ENCODE measurements around the gene CCDC174. TPM values are rescaled to one million over a fixed set of nuclear protein-coding genes. Genes with fewer than 3 reads are reported as not detected.

CCDC174 gene
- total and polyA plus RNA-seq, 3 donors from 2014 or later: 19.1 to 38.0 (median 25.3) TPM

GRCh38 chr3:14689247-14689980, 37.9 kb downstream of the CCDC174 start:
- Histone ChIP-seq H3K36me3 (ENCODE audit: low read depth, missing control alignments) (no peaks in the 10 kb centered on the region), H3K27me3 (no peaks in the 10 kb centered on the region), H3K4me3 (no peak overlapping the region), H3K4me1 (no peaks in the 10 kb centered on the region), H3K9me3 (no peaks in the 10 kb centered on the region), H3K27ac (no peak overlapping the region)
- DNase-seq: no peak
- no peak for TF ChIP-seq POLR2A (IDR thresholded peaks at IDR 0.05)
- TF ChIP-seq, protein P1, sequence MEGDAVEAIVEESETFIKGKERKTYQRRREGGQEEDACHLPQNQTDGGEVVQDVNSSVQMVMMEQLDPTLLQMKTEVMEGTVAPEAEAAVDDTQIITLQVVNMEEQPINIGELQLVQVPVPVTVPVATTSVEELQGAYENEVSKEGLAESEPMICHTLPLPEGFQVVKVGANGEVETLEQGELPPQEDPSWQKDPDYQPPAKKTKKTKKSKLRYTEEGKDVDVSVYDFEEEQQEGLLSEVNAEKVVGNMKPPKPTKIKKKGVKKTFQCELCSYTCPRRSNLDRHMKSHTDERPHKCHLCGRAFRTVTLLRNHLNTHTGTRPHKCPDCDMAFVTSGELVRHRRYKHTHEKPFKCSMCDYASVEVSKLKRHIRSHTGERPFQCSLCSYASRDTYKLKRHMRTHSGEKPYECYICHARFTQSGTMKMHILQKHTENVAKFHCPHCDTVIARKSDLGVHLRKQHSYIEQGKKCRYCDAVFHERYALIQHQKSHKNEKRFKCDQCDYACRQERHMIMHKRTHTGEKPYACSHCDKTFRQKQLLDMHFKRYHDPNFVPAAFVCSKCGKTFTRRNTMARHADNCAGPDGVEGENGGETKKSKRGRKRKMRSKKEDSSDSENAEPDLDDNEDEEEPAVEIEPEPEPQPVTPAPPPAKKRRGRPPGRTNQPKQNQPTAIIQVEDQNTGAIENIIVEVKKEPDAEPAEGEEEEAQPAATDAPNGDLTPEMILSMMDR (IDR thresholded peaks at IDR 0.05): no peak
- WGBS, 2 donors: 73 to 79% methylated on average over 7 of the region's 7 CpGs
- intact Hi-C loops (cut with DNase I; ENCODE audit: low total_unique reads): no loop called here

GRCh38 chr3:14691239-14691638, 39.7 kb downstream of the CCDC174 start:
- H3K36me3 ChIP-seq (ENCODE audit: low read depth, missing control alignments): no peaks in the 10 kb centered on the region
- DNase-seq: no peak
- H3K27me3 ChIP-seq: no peaks in the 10 kb centered on the region
- no peak overlapping the region for H3K27ac ChIP-seq
- TF ChIP-seq, protein P1 (IDR thresholded peaks at IDR 0.05): no peak
- H3K4me3 ChIP-seq: no peak overlapping the region
- whole genome bisulfite sequencing, 2 donors: 84 to 89% methylated on average over 4 of the region's 4 CpGs
- intact Hi-C loops (cut with DNase I; ENCODE audit: low total_unique reads): no loop called here
- no peaks in the 10 kb centered on the region for H3K4me1 ChIP-seq
- H3K9me3 ChIP-seq: no peaks in the 10 kb centered on the region

DNA sequence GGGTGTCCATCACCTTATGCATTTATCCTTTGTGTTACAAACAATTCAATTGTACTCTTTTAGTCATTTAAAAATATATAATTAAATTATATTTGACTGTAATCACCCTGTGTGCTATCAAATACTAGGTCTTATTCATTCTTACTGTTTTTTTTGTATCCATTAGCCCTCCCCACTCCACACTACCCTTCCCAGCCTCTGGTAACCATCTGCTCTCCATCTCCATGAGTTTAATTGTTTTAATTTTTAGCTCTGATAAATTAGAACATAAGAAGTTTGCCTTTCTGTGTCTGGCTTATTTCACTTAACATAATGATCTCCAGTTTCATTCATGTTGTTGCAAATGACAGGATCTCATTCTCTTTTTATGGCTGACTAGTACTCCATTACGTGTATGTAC, 40.2 kb downstream of the CCDC174 start:
- TF ChIP-seq, protein P1 (IDR thresholded peaks at IDR 0.05): no peak
- TF ChIP-seq POLR2A (IDR thresholded peaks at IDR 0.05): no peak
- no peaks in the 10 kb centered on the region for H3K27me3 ChIP-seq
- DNase-seq: no peak
- intact Hi-C loops (cut with DNase I; ENCODE audit: low total_unique reads): no loop called here
- no peaks in the 10 kb centered on the region for H3K36me3 ChIP-seq (ENCODE audit: low read depth, missing control alignments)
- H3K27ac ChIP-seq: no peak overlapping the region
- H3K4me1 ChIP-seq: no peaks in the 10 kb centered on the region
- WGBS, 2 donors: 79 to 95% methylated on average over 1 of the region's 1 CpG
- no peak overlapping the region for H3K4me3 ChIP-seq
- H3K9me3 ChIP-seq: no peaks in the 10 kb centered on the region

GRCh38 chr3:14698601-14699244, 47.2 kb downstream of the CCDC174 start:
- Histone ChIP-seq H3K4me3 (no peak overlapping the region), H3K36me3 (ENCODE audit: low read depth, missing control alignments) (no peaks in the 10 kb centered on the region), H3K27me3 (no peaks in the 10 kb centered on the region), H3K27ac (no peak overlapping the region), H3K9me3 (no peaks in the 10 kb centered on the region), H3K4me1 (no peaks in the 10 kb centered on the region)
- TF ChIP-seq POLR2A (IDR thresholded peaks at IDR 0.05): no peak
- TF ChIP-seq, protein P1 (IDR thresholded peaks at IDR 0.05): no peak
- intact Hi-C loops (cut with DNase I; ENCODE audit: low total_unique reads): no loop called here
- no peak for DNase-seq
- 94 to 100% methylated on average over 1 of the region's 1 CpG for WGBS, 2 donors

Measured in testis (tissue), 3 donors.